ENCODE data around the gene ANGPTL5.
"Not testable (repeated sequence)": the region's sequence is repeated elsewhere in the genome, so short reads cannot be mapped to it uniquely, and the experiment has no call there.

The ANGPTL5 gene

DNA sequence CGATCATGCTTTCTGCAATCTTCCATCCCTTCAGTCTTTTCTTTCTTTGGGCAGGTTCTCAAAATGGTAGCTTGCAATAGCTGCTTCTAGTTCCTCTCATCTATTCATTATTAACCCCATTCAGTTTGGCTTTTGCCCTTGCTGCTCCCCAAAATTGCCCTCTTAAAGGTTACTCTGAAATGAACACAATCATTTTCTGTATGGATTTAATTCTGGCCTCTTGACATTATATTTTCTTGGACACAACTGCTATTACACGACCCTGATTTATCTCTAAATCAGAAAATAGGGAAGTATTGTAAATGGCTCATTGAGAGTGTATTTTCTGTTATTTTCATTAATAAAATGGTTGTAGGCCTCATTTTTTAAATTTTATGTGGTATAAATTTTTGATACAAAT is at the start of gene ANGPTL5:
Gene ANGPTL5, minus strand, starts transcription at position 101 of the 400 bp plus-strand sequence. CDS start 8,613 bp downstream, outside the sequence.
- peak; percentile 28 for DNase-seq

- DNase-seq, result not testable (repeated sequence)
Observed at GRCh38 chr11:101964200-101964599, 47.9 kb upstream of the ANGPTL5 start.

GRCh38 chr11:101960231-101960630 is 43.9 kb upstream of the ANGPTL5 start:
- DNase-seq, result no peak

DNA sequence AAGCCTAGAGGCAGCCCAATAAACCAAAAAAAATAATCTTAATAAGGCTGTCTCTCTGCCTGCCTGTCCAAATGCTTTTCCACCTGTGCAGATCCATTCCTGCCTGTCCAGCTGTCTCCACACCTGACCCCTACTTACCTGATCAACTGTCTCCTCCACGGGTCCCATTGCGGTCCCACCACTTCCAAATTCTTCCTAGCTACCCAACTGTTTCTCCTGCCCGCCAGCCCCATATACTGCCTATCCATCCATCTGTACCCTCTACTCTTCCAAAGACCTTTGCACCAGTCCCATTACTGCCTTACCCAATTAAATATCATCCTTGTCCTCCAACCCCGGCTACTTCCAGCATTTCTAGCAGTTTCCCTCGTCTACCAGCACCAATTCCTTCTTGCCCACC is 39.4 kb upstream of the ANGPTL5 start:
- no peak for DNase-seq

DNA sequence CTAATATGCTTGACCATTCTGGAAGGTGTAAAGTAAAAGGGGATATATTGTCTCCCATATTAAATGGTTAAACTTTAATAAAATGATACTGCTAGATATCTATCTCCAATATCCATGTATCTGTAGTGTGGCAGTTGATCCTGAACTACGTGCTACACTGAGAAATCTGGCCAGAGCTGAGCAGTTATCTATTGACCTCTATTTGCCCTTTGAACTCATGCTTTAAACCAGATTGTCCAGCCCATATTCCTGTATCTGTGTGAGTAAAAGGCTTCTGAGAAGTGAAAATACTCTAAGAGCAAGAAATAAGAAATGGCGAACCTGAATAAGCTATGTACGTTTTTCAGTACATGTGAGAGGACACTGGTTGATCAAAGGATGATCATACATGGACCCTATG is 39.0 kb upstream of the ANGPTL5 start:
- DNase-seq, result no peak

- no peak for DNase-seq
Observed at GRCh38 chr11:101949680-101950220, 33.4 kb upstream of the ANGPTL5 start.

GRCh38 chr11:101945448-101945847 is 29.1 kb upstream of the ANGPTL5 start:
- no peak for DNase-seq

DNA sequence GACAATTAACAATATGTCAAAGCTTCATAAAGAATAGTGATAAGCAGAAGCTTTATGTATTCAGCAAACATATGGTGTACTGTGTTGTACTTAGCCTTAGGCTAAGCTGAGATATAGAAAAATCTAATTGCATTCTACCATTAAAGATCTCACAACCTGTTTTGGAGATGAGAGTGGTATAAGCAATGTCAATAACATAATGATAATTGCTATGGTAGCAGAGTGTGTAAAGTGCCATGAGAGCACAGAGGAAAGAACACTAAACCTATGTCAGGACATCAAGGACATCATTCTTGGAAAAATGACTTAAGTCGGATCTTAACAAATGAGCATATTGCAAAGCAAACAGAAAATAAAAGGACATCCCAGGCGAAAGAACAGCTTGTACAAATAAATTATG is 28.6 kb upstream of the ANGPTL5 start:
- DNase-seq, result no peak

DNA sequence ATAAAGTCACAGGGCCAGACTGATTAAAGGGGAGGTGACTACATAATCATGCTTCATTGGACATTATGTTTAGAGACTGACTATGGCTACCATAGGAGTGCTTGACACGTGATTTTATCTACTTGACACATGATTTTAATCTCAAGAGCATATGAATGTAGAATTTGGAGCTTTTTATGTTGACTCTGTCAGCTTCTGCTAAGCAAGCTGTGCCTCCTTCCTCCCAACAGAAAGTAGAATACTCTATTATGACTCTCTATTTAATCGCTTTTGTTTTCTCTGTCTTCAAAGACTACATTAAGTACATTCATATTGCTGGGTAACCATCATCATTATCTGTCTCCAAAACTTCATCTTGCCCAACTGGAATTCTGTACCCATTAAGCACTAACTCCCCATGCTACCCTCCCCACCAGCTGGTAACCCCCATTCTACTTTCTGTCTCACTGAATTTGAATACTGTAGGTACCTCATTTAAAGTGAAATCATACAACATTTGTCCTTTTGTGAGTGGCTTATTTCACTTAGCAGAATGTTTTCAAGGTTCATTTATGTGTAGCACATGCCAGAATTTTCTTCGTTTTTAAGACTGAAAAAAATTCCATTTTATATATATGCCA is 24.7 kb upstream of the ANGPTL5 start:
- DNase-seq, result no peak

- no peak for DNase-seq
Observed at GRCh38 chr11:101931692-101932091, 15.4 kb upstream of the ANGPTL5 start.

- no peak for DNase-seq
Observed at GRCh38 chr11:101929294-101929915, 13.1 kb upstream of the ANGPTL5 start.

DNA sequence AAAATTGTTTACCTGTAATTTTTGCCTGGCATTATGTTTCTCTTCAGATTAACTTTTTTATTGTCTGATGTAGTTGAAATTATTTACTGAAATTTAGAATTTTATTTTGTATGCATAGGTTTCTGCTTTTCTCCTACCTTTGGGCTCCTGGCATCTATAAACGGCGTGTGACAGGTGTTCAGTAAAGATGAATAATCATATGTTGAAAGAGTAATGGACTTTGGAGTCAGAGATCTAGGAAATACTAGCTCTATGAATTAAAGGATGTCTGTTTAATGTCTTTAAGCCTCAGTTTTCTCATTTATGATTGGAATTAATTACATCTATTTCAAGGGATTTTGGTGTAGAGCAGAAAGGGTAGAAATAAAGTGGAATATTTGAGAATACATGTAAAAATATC is 7.2 kb upstream of the ANGPTL5 start:
- DNase-seq, result no peak

- no peak for DNase-seq
Observed at GRCh38 chr11:101920992-101921391, 4.7 kb upstream of the ANGPTL5 start.

DNA sequence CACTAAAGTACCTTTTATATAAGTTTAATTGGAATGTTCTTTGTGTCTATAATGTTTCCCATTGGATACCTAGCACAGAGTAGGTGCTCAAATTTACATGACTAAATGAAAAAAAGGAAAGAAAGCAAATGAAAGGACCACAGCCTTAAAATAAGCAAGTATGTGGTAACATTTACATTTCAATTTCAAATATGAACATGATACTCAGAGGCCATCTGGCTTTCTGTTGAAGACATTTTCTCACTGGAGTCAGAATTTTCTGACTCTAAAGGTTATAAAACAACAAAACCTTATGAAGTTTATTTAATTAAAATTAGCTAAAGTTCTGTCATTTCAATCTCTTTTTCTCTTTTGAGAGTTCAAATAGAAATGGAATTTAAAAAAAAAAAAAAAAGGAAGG is 904 bp upstream of the ANGPTL5 start:
- no peak for DNase-seq

DNA sequence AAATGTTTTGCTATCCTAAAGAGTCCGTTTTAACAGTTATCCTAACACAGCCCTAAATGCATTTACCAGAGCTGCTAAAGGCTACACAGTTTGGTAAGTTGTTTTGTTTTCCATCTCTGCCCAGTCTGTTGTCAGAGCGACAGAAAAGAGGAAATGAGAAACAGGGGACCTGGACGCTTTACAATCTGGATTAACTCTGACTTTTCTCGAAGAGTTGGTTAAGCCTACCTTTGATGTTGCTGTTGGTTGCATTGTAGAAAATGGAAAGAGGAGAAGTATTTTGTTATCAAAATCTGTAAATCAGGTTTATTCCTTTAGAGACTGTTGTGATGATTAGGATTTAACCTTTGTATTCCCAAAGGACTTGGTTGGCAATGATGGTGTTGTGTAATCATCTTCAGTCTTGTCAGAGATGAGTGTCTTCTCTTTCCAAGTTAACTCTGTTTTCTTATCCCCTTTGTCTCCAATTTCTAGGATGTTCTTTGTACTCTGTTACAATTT is 481 bp downstream of the ANGPTL5 start:
- DNase-seq, result peak; percentile 51

- peak; percentile 98 for DNase-seq
Observed at GRCh38 chr11:101914738-101915426, 1.4 kb downstream of the ANGPTL5 start, which contains the start of gene CEP126. CEP126 (plus strand) TSS chr11:101915010; CDS start chr11:101915285, 275 bp downstream.

- DNase-seq, result no peak
Observed at GRCh38 chr11:101914341-101914737, 2.0 kb downstream of the ANGPTL5 start.

GRCh38 chr11:101913656-101914055 is 2.7 kb downstream of the ANGPTL5 start:
- peak; percentile 63 for DNase-seq

- DNase-seq, result peak; percentile 20
Observed at GRCh38 chr11:101912823-101913284, 3.5 kb downstream of the ANGPTL5 start.

DNA sequence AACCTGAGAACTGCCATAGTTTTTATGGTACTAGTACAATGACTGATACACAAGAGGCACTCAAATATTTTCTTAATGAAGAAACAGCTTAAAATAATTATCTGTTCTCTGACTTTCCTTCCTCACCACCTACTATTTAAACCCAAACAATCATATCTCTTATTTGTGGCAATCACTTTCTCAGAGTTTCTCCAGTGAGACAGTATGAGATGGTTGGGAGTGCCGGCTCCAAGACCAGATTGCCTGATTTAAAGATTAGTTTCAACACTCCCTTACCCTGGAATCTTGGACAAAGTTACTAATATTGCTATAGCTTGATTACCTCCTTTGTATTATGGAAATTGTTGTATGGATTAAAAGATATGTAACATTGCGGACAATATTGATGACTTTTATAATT is 7.2 kb downstream of the ANGPTL5 start:
- DNase-seq, result no peak

DNA sequence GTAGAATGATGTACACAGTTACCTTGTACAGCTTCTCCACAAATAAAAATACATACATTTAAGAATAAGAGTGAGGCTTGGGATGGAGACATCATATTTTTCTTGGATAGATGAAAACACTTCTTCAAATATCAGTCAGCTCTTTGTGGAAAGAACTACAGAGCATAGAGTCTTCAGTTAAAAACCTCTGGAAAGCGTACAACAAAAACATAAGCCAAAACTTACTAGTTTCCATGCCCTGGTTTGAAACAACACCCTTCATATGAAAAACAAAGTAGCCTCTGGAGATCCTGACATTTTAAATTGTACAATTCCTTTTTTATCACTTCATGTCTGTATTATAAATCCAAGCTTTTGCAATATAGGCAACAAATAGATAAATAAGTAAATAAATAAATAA is 8.5 kb downstream of the ANGPTL5 start:
- no peak for DNase-seq

GRCh38 chr11:101894505-101894904 is 21.8 kb downstream of the ANGPTL5 start:
- DNase-seq, result no peak

DNA sequence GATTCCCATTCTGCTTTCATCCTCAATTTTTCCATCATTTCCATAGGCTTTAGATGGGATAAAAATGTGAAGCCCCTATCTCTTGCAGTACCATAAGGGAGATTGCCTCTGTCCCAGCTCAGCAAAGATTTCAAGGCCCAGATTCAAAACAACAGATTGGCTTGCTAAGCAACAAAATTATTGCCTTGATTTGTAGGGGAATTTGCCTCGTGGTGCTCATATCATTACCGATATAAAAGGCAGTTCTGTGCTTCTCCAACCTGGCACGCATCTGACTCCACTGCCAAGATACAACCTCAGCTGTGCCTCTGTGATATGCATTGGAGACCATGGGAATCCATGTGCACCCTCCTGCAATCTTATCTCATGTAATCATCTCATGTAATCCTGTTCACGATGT is 26.6 kb downstream of the ANGPTL5 start:
- no peak for DNase-seq

- DNase-seq, result no peak
Observed at GRCh38 chr11:101885631-101886030, 30.7 kb downstream of the ANGPTL5 start.

Data from retina (tissue), 1 donor.